ENCODE measurements around the gene ANKRD23.

DNA sequence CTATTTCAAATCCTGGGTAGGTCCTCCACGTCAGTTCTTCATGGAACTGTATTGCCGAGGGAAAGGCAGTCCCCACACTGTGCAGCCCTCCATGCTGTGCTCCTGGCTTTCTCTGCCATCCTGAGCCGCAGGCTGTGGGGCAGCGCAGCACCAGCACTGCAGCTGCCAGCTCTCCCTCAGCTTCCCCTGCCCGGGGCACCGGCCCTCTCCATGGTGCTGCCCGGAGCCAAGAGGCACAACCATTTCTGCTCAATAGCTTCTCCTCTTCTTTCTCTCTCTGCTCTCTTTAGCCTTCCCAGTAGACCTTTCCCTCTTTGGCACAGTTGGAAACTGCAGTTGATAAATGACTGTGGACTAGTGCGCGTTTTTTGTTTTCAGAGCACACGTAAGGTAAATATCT lies 12.1 kb downstream of the ANKRD23 start:
- TF ChIP-seq ZNF384 (IDR thresholded peaks at IDR 0.05): no peak
- TF ChIP-seq SP1 (IDR thresholded peaks at IDR 0.05): no peak
- TF ChIP-seq HDGF (IDR thresholded peaks at IDR 0.05; ENCODE audit: borderline replicate concordance): no peak
- TF ChIP-seq CTBP1 (IDR thresholded peaks at IDR 0.05; ENCODE audit: borderline replicate concordance): no peak
- TF ChIP-seq SUZ12 (IDR thresholded peaks at IDR 0.05): no peak
- TF ChIP-seq, protein P1, sequence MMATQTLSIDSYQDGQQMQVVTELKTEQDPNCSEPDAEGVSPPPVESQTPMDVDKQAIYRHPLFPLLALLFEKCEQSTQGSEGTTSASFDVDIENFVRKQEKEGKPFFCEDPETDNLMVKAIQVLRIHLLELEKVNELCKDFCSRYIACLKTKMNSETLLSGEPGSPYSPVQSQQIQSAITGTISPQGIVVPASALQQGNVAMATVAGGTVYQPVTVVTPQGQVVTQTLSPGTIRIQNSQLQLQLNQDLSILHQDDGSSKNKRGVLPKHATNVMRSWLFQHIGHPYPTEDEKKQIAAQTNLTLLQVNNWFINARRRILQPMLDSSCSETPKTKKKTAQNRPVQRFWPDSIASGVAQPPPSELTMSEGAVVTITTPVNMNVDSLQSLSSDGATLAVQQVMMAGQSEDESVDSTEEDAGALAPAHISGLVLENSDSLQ (IDR thresholded peaks at IDR 0.05): no peak
- TF ChIP-seq TARDBP (IDR thresholded peaks at IDR 0.05): no peak
- no peak for TF ChIP-seq L3MBTL2 (conservative IDR thresholded peaks at IDR 0.05)
- no peak for TF ChIP-seq LEF1 (IDR thresholded peaks at IDR 0.05; ENCODE audit: borderline replicate concordance)

Measured in HEK293T (cell line).